Suprapubic skin (tissue), 4 donors: ENCODE data around the gene DIP2C. TPM values are rescaled to one million over a fixed set of nuclear protein-coding genes. Genes with fewer than 3 reads are reported as not detected.

Experiments used
- DNase-seq, 2 donors: peaks; one replicate each; pipeline ENCODE4 v3.0.0-alpha.2; 2019; ENCODE audit warnings: low spot score in 2 of 2
- H3K27ac ChIP-seq: fragments of 200-600 bp; sonication (generic); one replicate; pipeline ENCODE4 v1.5.1; 2019
- H3K27me3 ChIP-seq: fragments of 200-600 bp; sonication (generic); one replicate; pipeline ENCODE4 v1.5.1; 2019
- H3K36me3 ChIP-seq: fragments of 200-600 bp; sonication (generic); one replicate; pipeline ENCODE4 v1.5.1; 2019
- H3K4me1 ChIP-seq: fragments of 200-600 bp; sonication (generic); one replicate; pipeline ENCODE4 v1.5.1; 2019
- H3K4me3 ChIP-seq: fragments of 200-600 bp; sonication (generic); one replicate; pipeline ENCODE4 v1.5.1; 2019; ENCODE audit warnings: mild to moderate bottlenecking
- H3K9me3 ChIP-seq: fragments of 200-600 bp; sonication (generic); one replicate; pipeline ENCODE4 v1.5.1; 2019
- EP300 ChIP-seq: sonication (generic); formaldehyde crosslinking; IDR thresholded peaks from one replicate; pipeline ENCODE4 v1.6.1; 2017; ENCODE audit warnings: antibody characterized with exemption
- POLR2A ChIP-seq, 2 donors: fragments of 450-650 bp; IDR thresholded peaks; one replicate each; pipeline ENCODE4 v1.6.1; 2017; ENCODE audit warnings: antibody characterized with exemption in 2 of 2, mild to moderate bottlenecking in 2 of 2, moderate library complexity in 2 of 2
- POLR2AphosphoS5 ChIP-seq, 3 donors: sonication (generic); formaldehyde crosslinking; IDR thresholded peaks; one replicate each; pipeline ENCODE4 v1.6.1; 2017; ENCODE audit warnings: antibody characterized with exemption in 3 of 3
- WGBS: methylation state at CpG from one replicate; pipeline ENCODE4 v1.1.5; 2018; 5-methylcytosine and 5-hydroxymethylcytosine counted together
- total RNA-seq, 4 donors: library from RNA; depleted of rRNA; stranded (reverse); fragments of >200 nt; gene quantifications; one replicate each; pipeline ENCODE4 v1.1.0, GENCODE V29; 2016
- TF ChIP-seq, protein P1 (sequence below), 2 donors: fragments of 200-600 bp in 1 of 2; fragments of 450-650 bp in 1 of 2; sonication (generic) in 1 of 2; IDR thresholded peaks; one replicate each; pipeline ENCODE4 v1.5.1; 2016 to 2019; ENCODE audit warnings: antibody characterized with exemption in 2 of 2, mild to moderate bottlenecking in 1 of 2, moderate library complexity in 1 of 2

DIP2C gene
- total RNA-seq, 4 donors from 2014 or later, result 6.7 to 23.3 (median 14.7) TPM

DNA sequence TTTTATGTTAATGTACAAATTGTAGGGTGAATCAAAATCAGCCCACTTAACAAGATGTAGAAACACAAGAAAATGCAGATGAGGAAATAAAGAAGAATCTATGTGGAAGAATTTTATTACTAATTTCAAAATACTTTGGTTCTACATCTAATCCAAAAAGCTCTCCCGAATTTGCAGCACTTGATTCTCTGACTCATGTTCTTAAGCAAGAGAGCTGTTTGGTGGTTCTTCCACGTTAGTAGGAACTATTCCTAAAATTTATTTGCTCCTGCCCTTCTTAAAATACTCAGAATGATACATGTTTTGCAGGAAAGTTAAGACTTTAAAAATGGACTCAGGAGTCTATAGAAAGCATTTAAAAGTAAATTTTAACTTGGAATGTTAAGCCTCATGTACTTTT lies 462.5 kb downstream of the DIP2C start:
- 46% methylated on average over 2 of the region's 2 CpGs for WGBS
- TF ChIP-seq, protein P1, sequence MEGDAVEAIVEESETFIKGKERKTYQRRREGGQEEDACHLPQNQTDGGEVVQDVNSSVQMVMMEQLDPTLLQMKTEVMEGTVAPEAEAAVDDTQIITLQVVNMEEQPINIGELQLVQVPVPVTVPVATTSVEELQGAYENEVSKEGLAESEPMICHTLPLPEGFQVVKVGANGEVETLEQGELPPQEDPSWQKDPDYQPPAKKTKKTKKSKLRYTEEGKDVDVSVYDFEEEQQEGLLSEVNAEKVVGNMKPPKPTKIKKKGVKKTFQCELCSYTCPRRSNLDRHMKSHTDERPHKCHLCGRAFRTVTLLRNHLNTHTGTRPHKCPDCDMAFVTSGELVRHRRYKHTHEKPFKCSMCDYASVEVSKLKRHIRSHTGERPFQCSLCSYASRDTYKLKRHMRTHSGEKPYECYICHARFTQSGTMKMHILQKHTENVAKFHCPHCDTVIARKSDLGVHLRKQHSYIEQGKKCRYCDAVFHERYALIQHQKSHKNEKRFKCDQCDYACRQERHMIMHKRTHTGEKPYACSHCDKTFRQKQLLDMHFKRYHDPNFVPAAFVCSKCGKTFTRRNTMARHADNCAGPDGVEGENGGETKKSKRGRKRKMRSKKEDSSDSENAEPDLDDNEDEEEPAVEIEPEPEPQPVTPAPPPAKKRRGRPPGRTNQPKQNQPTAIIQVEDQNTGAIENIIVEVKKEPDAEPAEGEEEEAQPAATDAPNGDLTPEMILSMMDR (IDR thresholded peaks at IDR 0.05), result no peak
- TF ChIP-seq POLR2A (IDR thresholded peaks at IDR 0.05) (no peak), EP300 (no peak), POLR2AphosphoS5 (IDR thresholded peaks at IDR 0.05) (no peak)

DNA sequence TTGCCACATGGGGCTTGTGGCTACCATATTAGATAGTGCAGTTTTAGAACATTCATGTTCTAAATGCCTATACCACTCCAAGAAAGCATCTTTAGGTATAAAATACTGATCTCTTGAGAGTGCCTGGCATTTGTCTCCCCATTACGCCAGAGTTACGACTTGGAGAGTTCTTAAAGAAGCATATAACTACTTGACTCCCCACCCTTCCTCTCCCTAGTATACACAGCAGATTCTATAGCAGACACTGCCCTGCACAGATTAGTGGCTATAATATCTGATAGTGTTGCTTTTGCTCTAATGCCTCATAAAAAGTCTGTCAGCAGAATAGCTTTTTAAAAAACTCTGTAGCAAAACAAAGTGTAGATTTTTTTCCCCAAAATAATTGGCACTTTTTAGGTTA lies 463.4 kb downstream of the DIP2C start:
- no peak for DNase-seq
- 92% methylated on average over 2 of the region's 2 CpGs for WGBS

More for the DNA sequence above, 462.5 kb downstream of the DIP2C start:
- H3K9me3 ChIP-seq, result no peaks in the 10 kb centered on the region
- no peak for DNase-seq
- H3K4me3 ChIP-seq, result no peak overlapping the region
- H3K27me3 ChIP-seq, result no peaks in the 10 kb centered on the region
- H3K27ac ChIP-seq, result no peak overlapping the region
- no peaks in the 10 kb centered on the region for H3K36me3 ChIP-seq
- peaks cover 6% of the 10 kb centered on the region for H3K4me1 ChIP-seq

DNA sequence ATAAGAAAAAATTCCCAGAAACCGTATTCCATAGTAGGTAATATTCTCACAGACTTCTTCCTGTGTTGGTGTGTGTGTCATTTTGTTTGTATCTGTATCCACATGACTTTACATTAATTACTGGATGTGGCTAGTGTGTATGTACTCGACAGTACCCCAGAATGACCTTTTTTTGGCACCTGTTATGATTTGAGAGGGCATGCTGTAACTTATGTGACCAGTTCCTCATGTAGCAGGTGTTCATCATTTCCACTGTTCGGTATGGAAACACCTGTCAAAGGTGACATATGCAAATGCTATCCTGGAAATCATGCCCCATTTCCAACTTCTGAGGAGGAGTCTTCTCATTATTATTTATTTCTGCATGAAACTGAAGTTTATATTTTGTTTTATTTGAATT lies 464.9 kb downstream of the DIP2C start:
- Histone ChIP-seq H3K36me3 (no peaks in the 10 kb centered on the region), H3K4me3 (no peak overlapping the region), H3K4me1 (peaks cover 10% of the 10 kb centered on the region), H3K9me3 (no peaks in the 10 kb centered on the region), H3K27me3 (no peaks in the 10 kb centered on the region), H3K27ac (no peak overlapping the region)
- WGBS, result 75% methylated on average over 3 of the region's 3 CpGs
- no peak for DNase-seq
- TF ChIP-seq, protein P1 (IDR thresholded peaks at IDR 0.05), result no peak
- TF ChIP-seq POLR2AphosphoS5 (IDR thresholded peaks at IDR 0.05) (no peak), POLR2A (IDR thresholded peaks at IDR 0.05) (no peak), EP300 (no peak)

More for the DNA sequence above, 463.4 kb downstream of the DIP2C start:
- H3K27ac ChIP-seq, result no peak overlapping the region
- peaks cover 6% of the 10 kb centered on the region for H3K4me1 ChIP-seq
- H3K9me3 ChIP-seq, result no peaks in the 10 kb centered on the region
- H3K36me3 ChIP-seq, result no peaks in the 10 kb centered on the region
- TF ChIP-seq POLR2A (IDR thresholded peaks at IDR 0.05), result no peak
- no peak for TF ChIP-seq POLR2AphosphoS5 (IDR thresholded peaks at IDR 0.05)
- TF ChIP-seq, protein P1 (IDR thresholded peaks at IDR 0.05), result no peak
- TF ChIP-seq EP300, result no peak
- H3K4me3 ChIP-seq, result no peak overlapping the region
- H3K27me3 ChIP-seq, result no peaks in the 10 kb centered on the region

Other genes with a start within 250 kb of the DIP2C start
- 100 to 1,000 TPM in 1 of 4 donors, 10 to 100 TPM in 3; 53.5 to 100 (median 69.7) TPM for gene LARP4B, start 242.0 kb upstream of the DIP2C start, total RNA-seq